ENCODE measurements around the gene ZNF415. TPM values are rescaled to one million over a fixed set of nuclear protein-coding genes. Genes with fewer than 3 reads are reported as not detected.

ZNF415 gene
- total RNA-seq, 1 experiment from 2014 or later: not detected

DNA sequence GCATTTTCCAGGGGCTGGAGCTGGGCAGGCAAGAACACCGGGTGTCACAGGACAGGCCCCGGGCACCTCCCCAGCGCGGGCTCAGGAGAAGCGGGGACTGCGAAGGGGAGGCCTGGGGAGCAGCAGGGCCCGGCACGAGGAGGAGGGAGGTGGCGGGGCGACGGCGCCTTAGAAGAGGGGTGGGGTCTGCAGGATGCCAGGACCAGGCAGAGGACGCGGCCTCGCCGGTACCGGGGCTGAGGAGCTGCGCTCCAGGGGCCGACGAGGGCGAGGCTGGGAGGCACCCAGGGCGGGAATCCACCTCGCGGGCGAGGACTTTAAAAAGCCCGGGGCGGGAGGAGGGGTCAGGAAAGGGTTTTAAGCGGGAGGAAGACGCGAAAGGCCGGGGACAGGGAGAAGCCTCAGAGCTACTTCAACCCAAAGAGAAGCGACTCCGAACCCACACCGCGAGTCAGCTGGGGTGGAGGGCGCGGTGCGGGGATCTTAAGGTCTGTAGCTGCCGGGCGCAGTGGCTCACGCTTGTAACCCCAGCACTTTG is 25.5 kb upstream of the ZNF415 start:
- Histone ChIP-seq H3K4me1 (ENCODE audit: control insufficient read depth in 1 of 2, insufficient read depth in 2 of 2, low read length in 2 of 2) (no peaks in the 10 kb centered on the region), H3K27me3 (ENCODE audit: insufficient read depth, low read length) (no peaks in the 10 kb centered on the region), H3K27ac (ENCODE audit: low read depth, low read length) (no peak overlapping the region), H3K4me2 (ENCODE audit: low read length) (no peak overlapping the region), H3K79me2 (ENCODE audit: insufficient read depth, low read length) (no peaks in the 10 kb centered on the region), H3K9ac (ENCODE audit: low read length) (no peak overlapping the region), H3K9me2 (ENCODE audit: insufficient read depth) (no peaks in the 10 kb centered on the region), H3K36me3 (ENCODE audit: control insufficient read depth in 1 of 2, insufficient read depth in 2 of 2, low read length in 2 of 2) (no peaks in the 10 kb centered on the region), H2AFZ (ENCODE audit: low read depth, low read length, poor library complexity, severe bottlenecking) (no peak overlapping the region), H3K4me3 (replicated peaks in 1 of 2; ENCODE audit: low read depth in 1 of 2, low read length in 2 of 2) (no peak overlapping the region), H3K9me3 (ENCODE audit: control insufficient read depth in 1 of 2, insufficient read depth in 1 of 2, low read depth in 1 of 2, low read length in 2 of 2) (no peaks in the 10 kb centered on the region; a peak in 1 of 4 replicates), H4K20me1 (ENCODE audit: insufficient read depth) (no peaks in the 10 kb centered on the region)
- ChIA-PET CTCF (no interaction called here), POLR2A (no interaction called here), RAD21 (ENCODE audit: low non-redundant PET in 1 of 2, low total read pairs in 2 of 2, uncharacterized antibody in 2 of 2, unreplicated experiment in 2 of 2) (no interaction called here)
- ATAC-seq (no peak), DNase-seq (ENCODE audit: low read depth, low spot score) (no peak)
- intact Hi-C loops (cut with micrococcal nuclease): no loop called here
- no peak for TF ChIP-seq ELF1 (IDR thresholded peaks at IDR 0.05; ENCODE audit: borderline replicate concordance, low read depth)
- TF ChIP-seq, protein P1, sequence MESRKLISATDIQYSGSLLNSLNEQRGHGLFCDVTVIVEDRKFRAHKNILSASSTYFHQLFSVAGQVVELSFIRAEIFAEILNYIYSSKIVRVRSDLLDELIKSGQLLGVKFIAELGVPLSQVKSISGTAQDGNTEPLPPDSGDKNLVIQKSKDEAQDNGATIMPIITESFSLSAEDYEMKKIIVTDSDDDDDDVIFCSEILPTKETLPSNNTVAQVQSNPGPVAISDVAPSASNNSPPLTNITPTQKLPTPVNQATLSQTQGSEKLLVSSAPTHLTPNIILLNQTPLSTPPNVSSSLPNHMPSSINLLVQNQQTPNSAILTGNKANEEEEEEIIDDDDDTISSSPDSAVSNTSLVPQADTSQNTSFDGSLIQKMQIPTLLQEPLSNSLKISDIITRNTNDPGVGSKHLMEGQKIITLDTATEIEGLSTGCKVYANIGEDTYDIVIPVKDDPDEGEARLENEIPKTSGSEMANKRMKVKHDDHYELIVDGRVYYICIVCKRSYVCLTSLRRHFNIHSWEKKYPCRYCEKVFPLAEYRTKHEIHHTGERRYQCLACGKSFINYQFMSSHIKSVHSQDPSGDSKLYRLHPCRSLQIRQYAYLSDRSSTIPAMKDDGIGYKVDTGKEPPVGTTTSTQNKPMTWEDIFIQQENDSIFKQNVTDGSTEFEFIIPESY (IDR thresholded peaks at IDR 0.05; ENCODE audit: extremely low read depth, insufficient replicate concordance, low read length): no peak
- BruUV-seq (replicated peaks): no TSS peak

DNA sequence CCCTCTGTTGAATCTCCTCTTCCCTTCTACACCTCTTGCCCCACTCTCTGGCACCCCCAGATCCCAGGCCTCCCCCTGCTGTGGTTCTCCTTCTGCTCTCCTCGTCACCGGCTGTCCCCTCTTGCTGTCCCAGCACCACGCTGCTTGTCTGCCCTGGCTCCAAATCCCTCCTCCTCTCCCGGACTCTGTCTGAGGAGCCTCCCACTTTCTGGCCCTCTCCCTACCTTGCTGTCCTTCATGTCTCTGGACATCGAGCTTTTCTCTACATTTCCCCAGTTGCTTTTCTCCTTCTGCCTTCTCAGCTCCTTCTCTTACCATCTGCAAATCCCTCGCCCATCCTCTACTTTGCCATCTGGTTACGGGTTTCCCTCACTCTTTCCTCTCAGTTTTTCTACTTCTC is 24.9 kb upstream of the ZNF415 start:
- H3K4me3 ChIP-seq (replicated peaks in 1 of 2; ENCODE audit: low read depth in 1 of 2, low read length in 2 of 2): no peak overlapping the region
- no peaks in the 10 kb centered on the region for H3K79me2 ChIP-seq (ENCODE audit: insufficient read depth, low read length)
- no peaks in the 10 kb centered on the region for H3K36me3 ChIP-seq (ENCODE audit: control insufficient read depth in 1 of 2, insufficient read depth in 2 of 2, low read length in 2 of 2)
- BruUV-seq (replicated peaks): no TSS peak
- H3K9ac ChIP-seq (ENCODE audit: low read length): no peak overlapping the region
- ChIA-PET POLR2A (no interaction called here), RAD21 (ENCODE audit: low non-redundant PET in 1 of 2, low total read pairs in 2 of 2, uncharacterized antibody in 2 of 2, unreplicated experiment in 2 of 2) (no interaction called here), CTCF (no interaction called here)
- no peak overlapping the region for H3K27ac ChIP-seq (ENCODE audit: low read depth, low read length)
- no peaks in the 10 kb centered on the region for H3K9me2 ChIP-seq (ENCODE audit: insufficient read depth)
- H4K20me1 ChIP-seq (ENCODE audit: insufficient read depth): no peaks in the 10 kb centered on the region
- H3K4me1 ChIP-seq (ENCODE audit: control insufficient read depth in 1 of 2, insufficient read depth in 2 of 2, low read length in 2 of 2): no peaks in the 10 kb centered on the region
- H3K27me3 ChIP-seq (ENCODE audit: insufficient read depth, low read length): no peaks in the 10 kb centered on the region
- no peaks in the 10 kb centered on the region; a peak in 1 of 4 replicates for H3K9me3 ChIP-seq (ENCODE audit: control insufficient read depth in 1 of 2, insufficient read depth in 1 of 2, low read depth in 1 of 2, low read length in 2 of 2)
- no peak overlapping the region for H2AFZ ChIP-seq (ENCODE audit: low read depth, low read length, poor library complexity, severe bottlenecking)
- no peak overlapping the region for H3K4me2 ChIP-seq (ENCODE audit: low read length)
- ATAC-seq: no peak
- no peak for DNase-seq (ENCODE audit: low read depth, low spot score)
- intact Hi-C loops (cut with micrococcal nuclease): no loop called here
- TF ChIP-seq SIN3A (IDR thresholded peaks at IDR 0.05; ENCODE audit: low read depth) (no peak), TCF7L2 (IDR thresholded peaks at IDR 0.05; ENCODE audit: borderline replicate concordance, extremely low read depth, insufficient read depth, insufficient read length) (no peak), POLR2A (IDR thresholded peaks at IDR 0.05; ENCODE audit: borderline replicate concordance, extremely low read depth, insufficient read depth, insufficient read length) (no peak), ELF1 (IDR thresholded peaks at IDR 0.05; ENCODE audit: borderline replicate concordance, low read depth) (no peak), FOSL1 (IDR thresholded peaks at IDR 0.05; ENCODE audit: low read depth) (no peak), ZNF274 (IDR thresholded peaks at IDR 0.05; ENCODE audit: low read depth, low read length) (no peak), CEBPB (IDR thresholded peaks at IDR 0.05; ENCODE audit: low read depth) (no peak), YY1 (IDR thresholded peaks at IDR 0.05; ENCODE audit: extremely low read depth, insufficient replicate concordance, low read depth, low read length) (no peak), EGR1 (IDR thresholded peaks at IDR 0.05; ENCODE audit: low read depth) (no peak), EZH2phosphoT487 (IDR thresholded peaks at IDR 0.05; ENCODE audit: borderline replicate concordance) (no peak), ZFX (IDR thresholded peaks at IDR 0.05) (no peak), JUND (IDR thresholded peaks at IDR 0.05) (no peak), RAD21 (IDR thresholded peaks at IDR 0.05; ENCODE audit: low read depth) (no peak)
- TF ChIP-seq, protein P2, sequence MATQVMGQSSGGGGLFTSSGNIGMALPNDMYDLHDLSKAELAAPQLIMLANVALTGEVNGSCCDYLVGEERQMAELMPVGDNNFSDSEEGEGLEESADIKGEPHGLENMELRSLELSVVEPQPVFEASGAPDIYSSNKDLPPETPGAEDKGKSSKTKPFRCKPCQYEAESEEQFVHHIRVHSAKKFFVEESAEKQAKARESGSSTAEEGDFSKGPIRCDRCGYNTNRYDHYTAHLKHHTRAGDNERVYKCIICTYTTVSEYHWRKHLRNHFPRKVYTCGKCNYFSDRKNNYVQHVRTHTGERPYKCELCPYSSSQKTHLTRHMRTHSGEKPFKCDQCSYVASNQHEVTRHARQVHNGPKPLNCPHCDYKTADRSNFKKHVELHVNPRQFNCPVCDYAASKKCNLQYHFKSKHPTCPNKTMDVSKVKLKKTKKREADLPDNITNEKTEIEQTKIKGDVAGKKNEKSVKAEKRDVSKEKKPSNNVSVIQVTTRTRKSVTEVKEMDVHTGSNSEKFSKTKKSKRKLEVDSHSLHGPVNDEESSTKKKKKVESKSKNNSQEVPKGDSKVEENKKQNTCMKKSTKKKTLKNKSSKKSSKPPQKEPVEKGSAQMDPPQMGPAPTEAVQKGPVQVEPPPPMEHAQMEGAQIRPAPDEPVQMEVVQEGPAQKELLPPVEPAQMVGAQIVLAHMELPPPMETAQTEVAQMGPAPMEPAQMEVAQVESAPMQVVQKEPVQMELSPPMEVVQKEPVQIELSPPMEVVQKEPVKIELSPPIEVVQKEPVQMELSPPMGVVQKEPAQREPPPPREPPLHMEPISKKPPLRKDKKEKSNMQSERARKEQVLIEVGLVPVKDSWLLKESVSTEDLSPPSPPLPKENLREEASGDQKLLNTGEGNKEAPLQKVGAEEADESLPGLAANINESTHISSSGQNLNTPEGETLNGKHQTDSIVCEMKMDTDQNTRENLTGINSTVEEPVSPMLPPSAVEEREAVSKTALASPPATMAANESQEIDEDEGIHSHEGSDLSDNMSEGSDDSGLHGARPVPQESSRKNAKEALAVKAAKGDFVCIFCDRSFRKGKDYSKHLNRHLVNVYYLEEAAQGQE (IDR thresholded peaks at IDR 0.05; ENCODE audit: low read depth): no peak

Measured in HCT116 (cell line).